HEK293T (cell line): ENCODE measurements around the gene CBS.
"Not testable (repeated sequence)": the region's sequence is repeated elsewhere in the genome, so short reads cannot be mapped to it uniquely, and the experiment has no call there.

Experiments
- ELF4 ChIP-seq: fragments of 450-650 bp; IDR thresholded peaks from 2 replicates; pipeline ENCODE4 v1.6.1; 2017; ENCODE audit warnings: antibody characterized with exemption
- SUZ12 ChIP-seq: fragments of 450-650 bp; IDR thresholded peaks from 2 replicates; pipeline ENCODE4 v1.6.1; 2016; ENCODE audit warnings: mild to moderate bottlenecking

GRCh38 chr21:43045876-43046821 is 29.5 kb downstream of the CBS start:
- not testable (repeated sequence) for TF ChIP-seq SUZ12, ELF4
